HEK293T (cell line): Measurements from ENCODE around the gene KIF3A.

ENCODE experiments used
- BHLHE40 ChIP-seq: fragments of 450-650 bp; IDR thresholded peaks from 2 replicates; pipeline ENCODE4 v1.6.1; 2016; ENCODE audit warnings: mild to moderate bottlenecking, moderate library complexity, borderline replicate concordance
- CTBP1 ChIP-seq: fragments of 450-650 bp; IDR thresholded peaks from 2 replicates; pipeline ENCODE4 v1.6.1; 2016; ENCODE audit warnings: borderline replicate concordance
- ELF4 ChIP-seq: fragments of 450-650 bp; IDR thresholded peaks from 2 replicates; pipeline ENCODE4 v1.6.1; 2017; ENCODE audit warnings: antibody characterized with exemption
- FOXK2 ChIP-seq: fragments of 450-650 bp; IDR thresholded peaks from 2 replicates; pipeline ENCODE4 v1.6.1; 2016; ENCODE audit warnings: mild to moderate bottlenecking
- FOXM1 ChIP-seq: fragments of 450-650 bp; IDR thresholded peaks from 2 replicates; pipeline ENCODE4 v1.6.1; 2017; ENCODE audit warnings: mild to moderate bottlenecking, borderline replicate concordance
- HDGF ChIP-seq: fragments of 450-650 bp; IDR thresholded peaks from 2 replicates; pipeline ENCODE4 v1.6.1; 2017; ENCODE audit warnings: antibody characterized with exemption, borderline replicate concordance
- L3MBTL2 ChIP-seq: fragments of 450-650 bp; conservative IDR thresholded peaks from 2 replicates; pipeline ENCODE4 v1.6.1; 2016; ENCODE audit warnings: mild to moderate bottlenecking
- LEF1 ChIP-seq: fragments of 450-650 bp; IDR thresholded peaks from 2 replicates; pipeline ENCODE4 v1.6.1; 2017; ENCODE audit warnings: mild to moderate bottlenecking, borderline replicate concordance
- NFRKB ChIP-seq: fragments of 450-650 bp; IDR thresholded peaks from 2 replicates; pipeline ENCODE4 v1.6.1; 2016; ENCODE audit warnings: mild to moderate bottlenecking, moderate library complexity
- PKNOX1 ChIP-seq: fragments of 450-650 bp; IDR thresholded peaks from 2 replicates; pipeline ENCODE4 v1.6.1; 2016
- SP1 ChIP-seq: fragments of 450-650 bp; IDR thresholded peaks from 2 replicates; pipeline ENCODE4 v1.6.1; 2017
- SUZ12 ChIP-seq: fragments of 450-650 bp; IDR thresholded peaks from 2 replicates; pipeline ENCODE4 v1.6.1; 2016; ENCODE audit warnings: mild to moderate bottlenecking
- TARDBP ChIP-seq: fragments of 450-650 bp; IDR thresholded peaks from 2 replicates; pipeline ENCODE4 v1.6.1; 2016
- ZNF384 ChIP-seq: fragments of 450-650 bp; IDR thresholded peaks from 2 replicates; pipeline ENCODE4 v1.6.1; 2016

- TF ChIP-seq NFRKB: no peak
- no peak for TF ChIP-seq FOXM1
- no peak for TF ChIP-seq SP1
- no peak for TF ChIP-seq LEF1
- TF ChIP-seq L3MBTL2: no peak
- TF ChIP-seq TARDBP: no peak
- no peak for TF ChIP-seq BHLHE40
- TF ChIP-seq SUZ12: no peak
- TF ChIP-seq FOXK2: no peak
- no peak for TF ChIP-seq CTBP1
- TF ChIP-seq ELF4: no peak
- TF ChIP-seq ZNF384: no peak
- no peak for TF ChIP-seq PKNOX1
- no peak for TF ChIP-seq HDGF
Observed at GRCh38 chr5:132673488-132673887, 63.9 kb downstream of the KIF3A start.
